LNCaP clone FGC (cell line): ENCODE data around the gene FOXL1.

Experiments
- DNase-seq: peaks from one replicate; pipeline ENCODE4 v3.0.0-alpha.2; 2011; ENCODE audit warnings: low read depth
- H3K4me3 ChIP-seq: 2 replicates; pipeline ENCODE4 v1.5.1; 2011; ENCODE audit warnings: mild to moderate bottlenecking, low read depth, low read length, control low read depth
- CTCF ChIP-seq: IDR thresholded peaks from 2 replicates; pipeline ENCODE4 v1.5.1; 2012; ENCODE audit warnings: mild to moderate bottlenecking; ENCODE audit not compliant: control insufficient read depth, insufficient read depth; ENCODE audit errors: extremely low read depth

The FOXL1 gene

GRCh38 chr16:86616906-86617305, 38.6 kb downstream of the FOXL1 start:
- no peak for TF ChIP-seq CTCF
- DNase-seq = no peak
- no peak overlapping the region for H3K4me3 ChIP-seq

- no peak for DNase-seq
- no peak for TF ChIP-seq CTCF
- H3K4me3 ChIP-seq = no peak overlapping the region
These were observed 40.3 kb downstream of the FOXL1 start for GRCh38 chr16:86618431-86619238.

- TF ChIP-seq CTCF = no peak
- H3K4me3 ChIP-seq = no peak overlapping the region
- DNase-seq = no peak
These were observed 41.0 kb downstream of the FOXL1 start for GRCh38 chr16:86619239-86619794.

- no peak for DNase-seq
- TF ChIP-seq CTCF = no peak
These were observed 41.8 kb downstream of the FOXL1 start for GRCh38 chr16:86620184-86620583.

GRCh38 chr16:86621966-86622365, 43.6 kb downstream of the FOXL1 start:
- no peak for TF ChIP-seq CTCF
- no peak overlapping the region for H3K4me3 ChIP-seq
- no peak for DNase-seq

More at GRCh38 chr16:86620184-86620583, 41.8 kb downstream of the FOXL1 start:
- no peak overlapping the region for H3K4me3 ChIP-seq

- no peak for DNase-seq
- TF ChIP-seq CTCF = no peak
- H3K4me3 ChIP-seq = no peak overlapping the region
These were observed 44.6 kb downstream of the FOXL1 start for GRCh38 chr16:86622700-86623615.
